Measurements from ENCODE around the gene KLF13. TPM values are rescaled to one million over a fixed set of nuclear protein-coding genes. Genes with fewer than 3 reads are reported as not detected.

The KLF13 gene
- total RNA-seq, 1 donor from 2014 or later, result 129 TPM

DNA sequence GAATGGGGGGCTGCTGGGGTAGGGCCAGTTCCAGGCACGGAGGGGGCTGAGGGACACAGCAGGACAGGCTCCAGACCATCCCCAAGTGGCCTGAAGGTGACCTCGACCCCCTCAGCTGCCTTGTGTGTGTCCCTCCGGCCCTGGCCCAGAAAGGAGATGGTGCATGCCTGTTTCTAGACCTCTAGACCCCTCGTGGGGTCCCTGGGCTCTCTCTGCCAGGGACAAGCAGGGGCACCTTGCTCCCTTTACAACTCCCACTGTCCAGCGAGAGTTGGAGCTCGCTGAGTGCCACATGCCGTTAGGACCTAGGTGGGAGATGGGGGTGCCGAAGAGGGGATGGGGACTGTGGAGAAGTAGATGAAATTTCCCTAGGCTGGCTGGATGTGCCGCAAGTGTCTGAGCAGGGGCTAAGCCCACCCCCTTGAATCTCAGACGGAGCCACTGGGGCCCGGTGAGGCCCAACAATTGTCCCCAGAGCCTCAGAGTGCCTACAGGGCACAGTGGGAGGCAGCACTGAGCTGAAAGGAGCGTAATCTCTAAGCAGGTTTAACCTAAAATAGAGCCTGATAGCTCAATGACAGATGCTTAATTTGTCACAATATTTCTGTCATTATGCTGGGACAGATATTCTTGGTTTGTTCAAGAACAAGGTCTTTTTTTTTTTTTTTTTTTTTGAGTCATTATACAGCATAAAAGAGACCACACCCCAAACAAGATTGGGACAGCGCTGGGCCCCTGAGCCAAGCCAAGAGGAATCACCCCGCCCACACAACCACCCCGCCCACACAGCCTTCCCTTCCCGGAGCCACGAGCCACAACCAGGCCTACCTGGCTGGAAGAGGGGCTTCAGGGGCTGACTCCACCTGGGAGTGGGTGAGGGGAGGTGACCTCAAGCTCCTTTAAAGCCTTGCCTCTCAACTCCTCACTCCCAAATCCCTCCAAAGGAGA lies 23.6 kb upstream of the KLF13 start:
- peaks cover 2% of the 10 kb centered on the region for H3K27me3 Mint-ChIP-seq (ENCODE audit: insufficient read depth)
- DNase-seq (ENCODE audit: low spot score), result no peak
- H3K36me3 Mint-ChIP-seq (ENCODE audit: low read depth), result no peaks in the 10 kb centered on the region
- peaks cover 34% of the 10 kb centered on the region for H3K4me1 Mint-ChIP-seq (ENCODE audit: low read depth)
- H3K4me3 Mint-ChIP-seq, result no peak overlapping the region
- H3K9me3 Mint-ChIP-seq, result no peaks in the 10 kb centered on the region
- intact Hi-C loops (cut with micrococcal nuclease), result loop anchor here (2.0 kb wide), 1 partner anchor 24 kb away; the partner anchor contains the start of gene KLF13
- no peak overlapping the region for H3K27ac Mint-ChIP-seq

- Mint-ChIP-seq H3K4me3 (no peak overlapping the region), H3K36me3 (ENCODE audit: low read depth) (no peaks in the 10 kb centered on the region), H3K9me3 (no peaks in the 10 kb centered on the region), H3K27me3 (ENCODE audit: insufficient read depth) (peaks cover 2% of the 10 kb centered on the region), H3K4me1 (ENCODE audit: low read depth) (peaks cover 37% of the 10 kb centered on the region), H3K27ac (no peak overlapping the region)
- DNase-seq (ENCODE audit: low spot score), result no peak
- intact Hi-C loops (cut with micrococcal nuclease), result loop anchor here (2.0 kb wide), 1 partner anchor 23 kb away; the partner anchor contains the start of gene KLF13
Observed at GRCh38 chr15:31303726-31304648, 22.6 kb upstream of the KLF13 start.

DNA sequence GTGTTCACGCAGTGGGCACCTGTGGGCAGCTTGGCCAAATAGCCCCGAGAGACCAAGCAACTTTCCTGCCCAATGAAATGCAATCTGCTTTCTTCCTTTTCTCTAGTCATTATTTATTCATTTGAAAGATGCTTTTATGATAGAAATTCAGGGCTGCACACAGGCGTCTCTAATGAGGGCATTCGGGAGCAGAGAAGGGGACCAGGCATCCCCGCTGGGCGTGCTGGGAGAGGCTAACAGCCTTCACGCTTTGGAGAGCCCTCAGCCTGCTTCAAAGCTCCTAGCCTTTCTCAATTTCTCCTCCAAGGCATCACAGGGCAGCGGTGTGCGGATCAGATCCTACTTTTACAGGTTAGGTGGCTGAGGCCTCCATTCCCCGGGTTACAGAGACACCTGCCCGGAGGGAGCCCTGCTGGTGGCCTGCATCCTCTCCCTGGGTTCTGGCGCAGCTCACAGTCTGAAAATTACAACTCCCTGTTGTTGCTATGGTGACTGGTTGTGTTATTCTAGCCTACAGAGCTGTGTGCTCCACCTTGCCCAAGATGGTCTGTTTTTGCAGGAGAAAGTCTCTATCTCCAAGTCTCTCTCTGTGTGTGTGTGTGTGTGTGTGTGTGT lies 21.8 kb upstream of the KLF13 start:
- no peaks in the 10 kb centered on the region for H3K9me3 Mint-ChIP-seq
- intact Hi-C loops (cut with micrococcal nuclease), result no loop called here
- DNase-seq (ENCODE audit: low spot score), result no peak
- H3K27ac Mint-ChIP-seq, result peak overlapping the region; percentile 85
- H3K36me3 Mint-ChIP-seq (ENCODE audit: low read depth), result no peaks in the 10 kb centered on the region
- H3K27me3 Mint-ChIP-seq (ENCODE audit: insufficient read depth), result peaks cover 3% of the 10 kb centered on the region
- peaks cover 43% of the 10 kb centered on the region for H3K4me1 Mint-ChIP-seq (ENCODE audit: low read depth)
- no peak overlapping the region for H3K4me3 Mint-ChIP-seq

DNA sequence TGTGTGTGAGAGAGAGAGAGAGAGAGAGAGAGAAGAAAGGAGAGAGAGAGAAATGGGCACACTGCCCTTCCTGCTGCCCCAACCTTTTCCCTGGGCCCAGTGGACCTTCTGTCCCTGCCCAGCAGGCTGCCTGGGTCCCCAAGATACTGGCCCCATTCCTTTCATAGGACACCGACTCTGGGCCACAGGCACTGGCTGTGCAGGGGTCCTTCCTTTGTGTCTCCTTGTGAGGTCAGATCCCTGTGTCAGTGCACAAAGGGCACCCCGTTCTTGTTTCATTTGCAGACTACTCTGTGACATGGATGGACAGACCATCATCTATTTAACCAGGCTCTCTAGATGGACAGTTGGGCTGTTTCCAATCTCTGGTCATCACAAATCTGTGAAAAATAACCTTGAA lies 21.3 kb upstream of the KLF13 start:
- no peak for DNase-seq (ENCODE audit: low spot score)
- intact Hi-C loops (cut with micrococcal nuclease), result no loop called here
- Mint-ChIP-seq H3K27ac (peak overlapping the region; percentile 85), H3K4me3 (no peak overlapping the region), H3K27me3 (ENCODE audit: insufficient read depth) (peaks cover 8% of the 10 kb centered on the region), H3K4me1 (ENCODE audit: low read depth) (peaks cover 46% of the 10 kb centered on the region), H3K36me3 (ENCODE audit: low read depth) (no peaks in the 10 kb centered on the region), H3K9me3 (no peaks in the 10 kb centered on the region)

DNA sequence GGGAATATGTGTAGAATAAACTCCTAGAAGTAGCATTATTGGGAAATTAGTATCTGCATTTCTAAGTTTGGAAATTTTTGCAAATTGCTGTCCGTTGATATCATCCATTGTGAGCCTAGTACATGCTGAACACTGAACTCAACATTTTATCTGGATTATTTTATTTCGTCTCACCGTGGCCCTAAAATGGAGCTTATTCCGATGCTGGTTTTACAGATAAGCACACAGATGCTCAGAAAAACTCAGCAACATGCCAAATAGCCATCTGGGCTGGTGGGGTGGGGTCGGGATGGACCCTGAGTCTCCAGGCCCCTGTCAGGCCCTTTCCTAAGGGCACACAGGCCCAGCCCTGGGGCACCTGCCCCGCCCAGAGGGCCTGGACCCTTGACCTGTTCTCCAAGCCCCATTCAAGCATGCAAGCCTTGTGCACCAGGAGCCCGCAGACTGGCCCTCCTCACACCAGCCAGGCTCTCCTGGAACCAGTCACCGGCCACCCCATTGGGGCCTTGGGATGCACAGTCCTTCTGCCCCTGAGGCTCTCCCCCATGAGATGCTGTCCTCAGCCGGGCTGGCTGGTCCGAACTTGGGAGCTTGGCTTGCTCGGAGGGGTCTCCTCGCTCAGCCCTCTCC lies 20.7 kb upstream of the KLF13 start:
- Mint-ChIP-seq H3K9me3 (no peaks in the 10 kb centered on the region), H3K27me3 (ENCODE audit: insufficient read depth) (peaks cover 10% of the 10 kb centered on the region), H3K27ac (no peak overlapping the region), H3K4me1 (ENCODE audit: low read depth) (peaks cover 46% of the 10 kb centered on the region), H3K36me3 (ENCODE audit: low read depth) (no peaks in the 10 kb centered on the region), H3K4me3 (no peak overlapping the region)
- intact Hi-C loops (cut with micrococcal nuclease), result no loop called here
- no peak for DNase-seq (ENCODE audit: low spot score)

- no peak overlapping the region for H3K27ac Mint-ChIP-seq
Observed at GRCh38 chr15:31306426-31307269, 20.0 kb upstream of the KLF13 start.

GRCh38 chr15:31307270-31308184 lies 19.1 kb upstream of the KLF13 start:
- peaks cover 39% of the 10 kb centered on the region for H3K4me1 Mint-ChIP-seq (ENCODE audit: low read depth)
- H3K4me3 Mint-ChIP-seq, result no peak overlapping the region
- H3K27ac Mint-ChIP-seq, result peak overlapping the region; percentile 29
- no peak for DNase-seq (ENCODE audit: low spot score)
- H3K27me3 Mint-ChIP-seq (ENCODE audit: insufficient read depth), result peaks cover 13% of the 10 kb centered on the region
- H3K9me3 Mint-ChIP-seq, result no peaks in the 10 kb centered on the region
- no peaks in the 10 kb centered on the region for H3K36me3 Mint-ChIP-seq (ENCODE audit: low read depth)
- intact Hi-C loops (cut with micrococcal nuclease), result no loop called here

More at GRCh38 chr15:31306426-31307269, 20.0 kb upstream of the KLF13 start:
- no peaks in the 10 kb centered on the region for H3K9me3 Mint-ChIP-seq
- H3K36me3 Mint-ChIP-seq (ENCODE audit: low read depth), result no peaks in the 10 kb centered on the region
- DNase-seq (ENCODE audit: low spot score), result no peak
- no peak overlapping the region for H3K4me3 Mint-ChIP-seq
- H3K4me1 Mint-ChIP-seq (ENCODE audit: low read depth), result peaks cover 46% of the 10 kb centered on the region
- intact Hi-C loops (cut with micrococcal nuclease), result no loop called here
- peaks cover 13% of the 10 kb centered on the region for H3K27me3 Mint-ChIP-seq (ENCODE audit: insufficient read depth)

DNA sequence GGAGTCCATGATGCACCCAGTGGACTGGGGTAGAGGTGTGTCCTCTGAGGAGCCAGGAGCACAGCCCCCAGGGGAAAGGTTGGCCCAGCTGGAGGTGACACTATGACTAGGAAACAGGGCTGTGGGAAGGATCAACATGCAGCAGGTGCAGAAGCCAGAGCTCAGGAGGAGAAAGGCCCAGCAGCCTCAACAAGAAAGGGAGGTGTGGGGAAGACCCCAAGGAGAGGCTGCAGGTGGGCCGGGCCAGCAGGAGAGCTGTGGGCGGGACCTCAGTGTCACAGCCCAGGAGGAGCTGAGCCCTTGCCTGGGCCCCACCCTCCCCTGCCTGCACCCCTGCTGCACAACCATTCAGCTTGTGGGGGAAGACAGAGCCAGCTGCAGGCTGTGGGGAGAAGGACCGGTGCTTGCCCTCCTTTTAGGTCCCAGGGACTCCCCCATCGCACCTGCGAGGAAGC lies 18.4 kb upstream of the KLF13 start:
- Mint-ChIP-seq H3K9me3 (peaks cover 2% of the 10 kb centered on the region), H3K4me1 (ENCODE audit: low read depth) (peaks cover 32% of the 10 kb centered on the region), H3K27ac (no peak overlapping the region), H3K36me3 (ENCODE audit: low read depth) (no peaks in the 10 kb centered on the region), H3K4me3 (no peak overlapping the region), H3K27me3 (ENCODE audit: insufficient read depth) (peaks cover 13% of the 10 kb centered on the region)
- no peak for DNase-seq (ENCODE audit: low spot score)
- intact Hi-C loops (cut with micrococcal nuclease), result no loop called here

GRCh38 chr15:31309893-31310606 lies 16.6 kb upstream of the KLF13 start:
- no peaks in the 10 kb centered on the region for H3K36me3 Mint-ChIP-seq (ENCODE audit: low read depth)
- H3K27ac Mint-ChIP-seq, result no peak overlapping the region
- peaks cover 13% of the 10 kb centered on the region for H3K27me3 Mint-ChIP-seq (ENCODE audit: insufficient read depth)
- intact Hi-C loops (cut with micrococcal nuclease), result no loop called here
- H3K9me3 Mint-ChIP-seq, result peaks cover 11% of the 10 kb centered on the region
- DNase-seq (ENCODE audit: low spot score), result no peak
- H3K4me3 Mint-ChIP-seq, result no peak overlapping the region
- peaks cover 22% of the 10 kb centered on the region for H3K4me1 Mint-ChIP-seq (ENCODE audit: low read depth)

- Mint-ChIP-seq H3K9me3 (peaks cover 11% of the 10 kb centered on the region), H3K4me3 (no peak overlapping the region), H3K4me1 (ENCODE audit: low read depth) (peaks cover 30% of the 10 kb centered on the region), H3K27ac (no peak overlapping the region), H3K27me3 (ENCODE audit: insufficient read depth) (peaks cover 13% of the 10 kb centered on the region), H3K36me3 (ENCODE audit: low read depth) (peaks cover under 1% of the 10 kb centered on the region)
- intact Hi-C loops (cut with micrococcal nuclease), result no loop called here
- no peak for DNase-seq (ENCODE audit: low spot score)
Observed at GRCh38 chr15:31311735-31312619, 14.7 kb upstream of the KLF13 start.
